HCT116 (cell line): ENCODE measurements around the gene SLC5A2.

Source experiments
- CTCF ChIP-seq, 3 experiments: fragments of 200-600 bp in 1 of 3; sonication (generic) in 1 of 3; IDR thresholded peaks in 2 of 3; conservative IDR thresholded peaks in 1 of 3; 2 replicates each; pipeline ENCODE4 v1.5.1; 2012 to 2017; ENCODE audit warnings: low read depth in 2 of 3, low read length in 2 of 3, antibody characterized with exemption in 1 of 3, borderline replicate concordance in 1 of 3, control low read depth in 1 of 3, mild to moderate bottlenecking in 1 of 3, mixed read lengths in 1 of 3, mixed run types in 1 of 3, moderate library complexity in 1 of 3; ENCODE audit not compliant: insufficient read depth in 1 of 3
- EZH2 ChIP-seq: fragments of 200-600 bp; sonication (generic); IDR thresholded peaks from 2 replicates; pipeline ENCODE4 v1.6.1; 2017; ENCODE audit warnings: antibody characterized with exemption, mixed run types
- EZH2phosphoT487 ChIP-seq: fragments of 200-600 bp; IDR thresholded peaks from 2 replicates; pipeline ENCODE4 v1.6.1; 2018; ENCODE audit warnings: antibody characterized with exemption, borderline replicate concordance
- FOSL1 ChIP-seq: IDR thresholded peaks from 2 replicates; pipeline ENCODE4 v1.6.1; 2012; ENCODE audit warnings: low read depth
- MAX ChIP-seq: IDR thresholded peaks from 2 replicates; pipeline ENCODE4 v1.6.1; 2012
- POLR2A ChIP-seq: IDR thresholded peaks from 2 replicates; pipeline ENCODE4 v1.7.0; 2011; ENCODE audit warnings: borderline replicate concordance; ENCODE audit not compliant: insufficient read depth, insufficient read length; ENCODE audit errors: extremely low read depth
- POLR2AphosphoS5 ChIP-seq: IDR thresholded peaks from 2 replicates; pipeline ENCODE4 v1.6.1; 2011; ENCODE audit warnings: mild to moderate bottlenecking, low read depth, low read length, moderate library complexity
- REST ChIP-seq: IDR thresholded peaks from 2 replicates; pipeline ENCODE4 v1.6.1; 2012; ENCODE audit warnings: low read depth
- YY1 ChIP-seq: IDR thresholded peaks from 2 replicates; pipeline ENCODE4 v1.6.1; 2011; ENCODE audit warnings: low read length, low read depth, moderate library complexity, mild to moderate bottlenecking; ENCODE audit not compliant: insufficient replicate concordance; ENCODE audit errors: extremely low read depth
- ZBTB33 ChIP-seq: IDR thresholded peaks from 2 replicates; pipeline ENCODE4 v1.6.1; 2011; ENCODE audit warnings: mild to moderate bottlenecking, low read length, moderate library complexity; ENCODE audit not compliant: insufficient replicate concordance; ENCODE audit errors: extremely low read depth
- ZFX ChIP-seq: fragments of 450-650 bp; IDR thresholded peaks from 2 replicates; pipeline ENCODE4 v1.6.1; 2017
- ZNF274 ChIP-seq: fragments of 200-500 bp; sonication (Bioruptor generic); IDR thresholded peaks from 2 replicates; pipeline ENCODE4 v1.6.1; 2014; ENCODE audit warnings: mild to moderate bottlenecking, low read depth, low read length, inconsistent platforms

GRCh38 chr16:31532896-31533295 is 50.0 kb downstream of the SLC5A2 start:
- TF ChIP-seq CTCF (IDR thresholded peaks at IDR 0.05 in 2 of 3, conservative IDR thresholded peaks at IDR 0.05 in 1 of 3; ENCODE audit: borderline replicate concordance in 1 of 3, insufficient read depth in 1 of 3, low read depth in 2 of 3, low read length in 2 of 3) (no peak), ZNF274 (no peak), POLR2AphosphoS5 (no peak), MAX (no peak), POLR2A (no peak), EZH2 (no peak), YY1 (no peak), ZFX (no peak), REST (no peak), EZH2phosphoT487 (no peak), ZBTB33 (no peak), FOSL1 (no peak)
